Measurements from ENCODE around the gene GPC3. TPM values are rescaled to one million over a fixed set of nuclear protein-coding genes. Genes with fewer than 3 reads are reported as not detected.

Gene GPC3
- total RNA-seq, 6 donors from 2014 or later = 9.4 to 111 (median 57.6) TPM

DNA sequence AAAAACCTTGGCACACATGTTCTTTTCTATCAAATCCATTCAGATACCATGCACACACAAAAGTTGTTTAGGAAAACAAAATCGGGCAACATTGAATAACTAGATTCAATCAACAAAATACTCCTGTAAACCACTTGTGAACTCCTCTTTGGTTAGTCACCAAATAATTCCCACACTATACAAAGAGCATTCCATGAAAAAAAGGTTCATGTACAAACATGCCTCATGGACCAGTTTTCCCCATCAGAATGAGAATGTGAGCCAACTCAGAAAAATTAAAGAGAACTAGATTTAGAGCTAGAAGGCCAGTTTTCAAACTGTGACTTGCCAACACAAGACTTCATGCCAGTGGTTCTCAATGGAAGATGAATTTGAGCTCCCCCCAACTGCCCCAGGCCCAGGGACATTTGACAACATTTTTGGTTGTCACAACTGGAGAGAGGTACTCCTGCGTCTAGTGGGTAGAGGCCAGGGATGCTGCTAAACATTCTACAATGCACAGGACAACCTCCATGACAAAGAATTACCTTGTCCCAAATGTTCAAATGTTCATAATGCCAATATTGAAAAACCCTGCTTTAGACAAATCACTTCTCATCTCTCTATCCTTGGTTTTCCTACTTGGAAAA, 55.4 kb downstream of the GPC3 start:
- H3K4me3 ChIP-seq = no peak overlapping the region
- no peaks in the 10 kb centered on the region for H3K4me1 ChIP-seq
- no peaks in the 10 kb centered on the region for H3K9me3 ChIP-seq
- no peaks in the 10 kb centered on the region for H3K27me3 ChIP-seq
- TF ChIP-seq, protein P1, sequence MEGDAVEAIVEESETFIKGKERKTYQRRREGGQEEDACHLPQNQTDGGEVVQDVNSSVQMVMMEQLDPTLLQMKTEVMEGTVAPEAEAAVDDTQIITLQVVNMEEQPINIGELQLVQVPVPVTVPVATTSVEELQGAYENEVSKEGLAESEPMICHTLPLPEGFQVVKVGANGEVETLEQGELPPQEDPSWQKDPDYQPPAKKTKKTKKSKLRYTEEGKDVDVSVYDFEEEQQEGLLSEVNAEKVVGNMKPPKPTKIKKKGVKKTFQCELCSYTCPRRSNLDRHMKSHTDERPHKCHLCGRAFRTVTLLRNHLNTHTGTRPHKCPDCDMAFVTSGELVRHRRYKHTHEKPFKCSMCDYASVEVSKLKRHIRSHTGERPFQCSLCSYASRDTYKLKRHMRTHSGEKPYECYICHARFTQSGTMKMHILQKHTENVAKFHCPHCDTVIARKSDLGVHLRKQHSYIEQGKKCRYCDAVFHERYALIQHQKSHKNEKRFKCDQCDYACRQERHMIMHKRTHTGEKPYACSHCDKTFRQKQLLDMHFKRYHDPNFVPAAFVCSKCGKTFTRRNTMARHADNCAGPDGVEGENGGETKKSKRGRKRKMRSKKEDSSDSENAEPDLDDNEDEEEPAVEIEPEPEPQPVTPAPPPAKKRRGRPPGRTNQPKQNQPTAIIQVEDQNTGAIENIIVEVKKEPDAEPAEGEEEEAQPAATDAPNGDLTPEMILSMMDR (IDR thresholded peaks at IDR 0.05) = no peak
- TF ChIP-seq POLR2A (IDR thresholded peaks at IDR 0.05) = no peak
- TF ChIP-seq POLR2AphosphoS5 (IDR thresholded peaks at IDR 0.05) = no peak
- TF ChIP-seq EP300 (IDR thresholded peaks at IDR 0.05) = no peak
- no peak overlapping the region for H3K27ac ChIP-seq
- WGBS, 2 donors = 83 to 88% methylated on average over 2 of the region's 2 CpGs
- no peak for ATAC-seq (ENCODE audit: low FRiP score in 2 of 2)
- DNase-seq = no peak
- H3K36me3 ChIP-seq = no peaks in the 10 kb centered on the region

DNA sequence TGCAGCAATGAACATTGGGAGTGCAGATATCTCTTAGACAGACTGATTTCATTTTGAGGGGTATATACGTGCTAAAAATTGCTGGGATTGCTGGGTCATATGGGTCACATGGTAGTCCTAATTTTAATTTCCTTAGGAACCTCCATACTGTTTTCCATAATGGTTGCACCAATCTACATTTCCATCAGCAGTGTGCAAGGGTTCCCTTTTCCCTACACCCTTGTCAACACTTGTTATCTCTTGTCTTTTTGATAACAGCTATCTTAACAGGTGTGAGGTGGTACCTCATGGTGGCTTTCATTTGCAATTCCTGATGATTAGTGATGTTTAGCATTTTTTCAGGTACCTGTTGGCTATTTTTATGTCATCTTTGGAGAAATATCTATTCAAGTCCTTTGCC, 57.0 kb downstream of the GPC3 start:
- no peak for DNase-seq
- WGBS, 2 donors = 75 to 79% methylated on average over 1 of the region's 1 CpG

DNA sequence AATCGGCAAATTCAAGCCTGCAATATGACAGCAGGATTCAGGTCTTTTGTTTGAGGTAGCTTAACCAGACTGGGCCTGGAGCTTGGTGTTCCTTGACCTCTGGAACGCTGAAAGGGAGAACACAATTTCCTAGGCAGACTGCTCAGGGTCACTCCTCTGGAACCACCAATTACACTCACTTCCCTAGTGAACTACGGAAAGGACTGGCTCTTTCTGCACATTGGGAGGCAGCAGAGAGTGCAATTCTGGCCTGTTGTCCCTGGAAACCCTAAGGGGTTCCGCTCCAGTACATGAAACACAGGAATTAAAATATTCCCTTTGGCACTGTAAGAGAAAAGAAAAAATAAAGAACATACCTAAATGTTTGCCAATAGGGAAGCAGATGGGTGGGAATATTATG, 58.6 kb downstream of the GPC3 start:
- TF ChIP-seq POLR2A (IDR thresholded peaks at IDR 0.05) = no peak
- no peak for TF ChIP-seq POLR2AphosphoS5 (IDR thresholded peaks at IDR 0.05)
- DNase-seq (no peak), ATAC-seq (ENCODE audit: low FRiP score in 2 of 2) (no peak)
- no peaks in the 10 kb centered on the region for H3K27me3 ChIP-seq
- H3K27ac ChIP-seq = no peak overlapping the region
- no peak overlapping the region for H3K4me3 ChIP-seq
- H3K4me1 ChIP-seq = no peaks in the 10 kb centered on the region
- no peaks in the 10 kb centered on the region for H3K36me3 ChIP-seq
- WGBS, 2 donors = 66 to 78% methylated on average over 2 to 4 of the region's 4 CpGs
- no peaks in the 10 kb centered on the region for H3K9me3 ChIP-seq

More for the DNA sequence above, 57.0 kb downstream of the GPC3 start:
- no peaks in the 10 kb centered on the region for H3K27me3 ChIP-seq
- no peaks in the 10 kb centered on the region for H3K9me3 ChIP-seq
- no peak for ATAC-seq (ENCODE audit: low FRiP score in 2 of 2)
- no peak overlapping the region for H3K4me3 ChIP-seq
- no peaks in the 10 kb centered on the region for H3K4me1 ChIP-seq
- no peak overlapping the region for H3K27ac ChIP-seq
- H3K36me3 ChIP-seq = no peaks in the 10 kb centered on the region
- TF ChIP-seq EP300 (IDR thresholded peaks at IDR 0.05) (no peak), POLR2A (IDR thresholded peaks at IDR 0.05) (no peak), POLR2AphosphoS5 (IDR thresholded peaks at IDR 0.05) (no peak)
- TF ChIP-seq, protein P1 (IDR thresholded peaks at IDR 0.05) = no peak

DNA sequence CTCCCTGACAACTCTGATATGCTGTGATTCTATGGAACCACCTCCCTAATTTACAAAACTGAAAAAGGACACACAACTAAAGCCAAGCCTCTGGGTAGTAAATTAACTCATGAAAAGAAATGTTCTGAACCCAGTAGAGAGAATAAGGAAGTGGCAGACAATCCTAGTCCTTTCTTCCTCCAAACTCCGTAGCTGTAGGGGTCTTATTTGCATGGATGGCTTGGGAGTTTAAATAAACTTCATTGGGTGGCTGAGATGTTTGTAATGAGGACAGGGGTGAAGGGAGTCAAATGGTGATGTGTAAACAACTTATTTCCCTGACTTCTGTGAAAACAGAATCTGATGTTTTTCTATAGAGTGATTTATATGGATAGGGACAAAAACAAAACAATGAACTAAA, 59.3 kb downstream of the GPC3 start:
- Histone ChIP-seq H3K4me3 (no peak overlapping the region), H3K36me3 (no peaks in the 10 kb centered on the region), H3K27me3 (no peaks in the 10 kb centered on the region), H3K9me3 (no peaks in the 10 kb centered on the region), H3K4me1 (no peaks in the 10 kb centered on the region), H3K27ac (no peak overlapping the region)
- TF ChIP-seq, protein P1 (IDR thresholded peaks at IDR 0.05) = no peak
- TF ChIP-seq EP300 (IDR thresholded peaks at IDR 0.05) (no peak), POLR2AphosphoS5 (IDR thresholded peaks at IDR 0.05) (no peak), POLR2A (IDR thresholded peaks at IDR 0.05) (no peak)
- no peak for ATAC-seq (ENCODE audit: low FRiP score in 2 of 2)
- 43 to 57% methylated on average over 1 of the region's 1 CpG for WGBS, 2 donors
- DNase-seq = no peak

DNA sequence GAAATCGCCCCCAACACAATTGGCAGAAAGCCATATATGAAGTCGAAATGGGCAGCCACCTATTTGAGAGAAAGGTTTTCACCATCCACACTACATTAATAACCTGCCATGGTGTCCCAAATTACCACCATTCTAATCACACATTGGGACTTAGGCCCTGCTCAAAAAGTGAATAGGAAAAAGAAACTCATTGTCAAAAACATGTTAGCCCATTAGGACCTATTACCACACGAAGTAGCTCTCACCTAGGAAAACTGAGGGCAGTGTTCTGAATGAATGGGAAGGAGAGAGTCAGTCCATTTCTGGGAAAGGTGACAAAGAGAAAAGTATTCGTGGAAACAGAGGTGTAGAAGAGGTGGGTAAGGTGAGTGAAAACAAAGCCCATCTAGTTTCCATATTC, 60.8 kb downstream of the GPC3 start:
- no peak overlapping the region for H3K27ac ChIP-seq
- no peak for ATAC-seq (ENCODE audit: low FRiP score in 2 of 2)
- DNase-seq = no peak
- no peak overlapping the region for H3K4me3 ChIP-seq
- H3K4me1 ChIP-seq = no peaks in the 10 kb centered on the region
- TF ChIP-seq, protein P1 (IDR thresholded peaks at IDR 0.05) = no peak
- TF ChIP-seq POLR2AphosphoS5 (IDR thresholded peaks at IDR 0.05) (no peak), POLR2A (IDR thresholded peaks at IDR 0.05) (no peak), EP300 (IDR thresholded peaks at IDR 0.05) (no peak)
- H3K36me3 ChIP-seq = no peaks in the 10 kb centered on the region
- no peaks in the 10 kb centered on the region for H3K9me3 ChIP-seq
- WGBS, 2 donors = 66 to 90% methylated on average over 2 to 4 of the region's 4 CpGs
- H3K27me3 ChIP-seq = no peaks in the 10 kb centered on the region
